ENCODE results near the gene KCNH4. TPM values are rescaled to one million over a fixed set of nuclear protein-coding genes. Genes with fewer than 3 reads are reported as not detected.

KCNH4 gene
- total and polyA plus RNA-seq, 2 of the 13 experiments (the other 11 are each of a cell fraction or from before 2014, with no cell fraction given): 0.01 to 0.09 TPM

DNA sequence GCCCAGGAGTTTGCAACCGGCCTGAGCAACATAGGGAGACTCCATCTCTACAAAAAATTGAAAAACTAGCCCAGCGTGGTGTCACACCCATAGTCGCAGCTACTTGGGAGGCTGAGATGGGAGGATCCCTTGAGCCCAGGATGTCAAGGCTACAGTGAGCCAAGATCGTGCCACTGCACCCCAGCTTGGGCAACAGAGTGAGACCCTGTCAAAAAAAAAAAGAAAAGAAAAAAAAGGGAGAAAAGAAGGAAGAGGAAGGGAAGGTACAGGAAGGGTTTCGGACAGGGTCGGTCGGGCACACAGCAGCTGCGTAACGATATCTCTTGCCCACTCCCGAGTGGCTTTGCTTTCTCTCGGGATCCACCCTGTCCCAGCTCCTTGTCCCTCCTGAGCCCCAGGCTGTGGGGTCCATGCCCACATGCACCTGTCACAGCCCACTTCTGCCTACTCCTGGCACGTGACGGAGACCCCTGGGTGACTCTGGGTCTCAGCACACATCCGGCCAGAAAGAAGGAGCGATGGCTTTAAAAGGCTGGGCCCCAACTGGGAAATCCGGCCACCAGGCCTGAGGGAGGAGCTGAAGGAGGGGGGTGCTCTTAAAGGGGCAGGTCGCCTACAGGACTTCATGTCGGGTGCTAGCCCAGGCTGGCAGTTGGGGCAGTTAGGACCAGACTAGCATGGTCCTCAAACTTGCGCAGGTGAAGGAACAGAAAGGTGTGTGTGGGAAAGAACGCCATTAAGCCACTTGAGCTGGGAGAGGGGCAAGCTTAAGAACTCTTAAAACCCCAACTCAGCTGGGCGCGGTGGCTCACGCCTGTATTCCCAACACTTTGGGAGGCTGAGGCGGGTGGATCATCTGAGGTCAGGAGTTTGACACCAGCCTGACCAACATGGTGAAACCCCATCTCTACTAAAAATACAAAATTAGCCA is 13.3 kb upstream of the KCNH4 start, which contains the start of gene GHDC (continued):
- TF ChIP-seq NFKB2 (CRISPR knock-in tag; IDR thresholded peaks at IDR 0.05; ENCODE audit: borderline replicate concordance) (peak; percentile 93), SKI (IDR thresholded peaks at IDR 0.05; ENCODE audit: partially characterized antibody) (peak; percentile 59), NR2F6 (IDR thresholded peaks at IDR 0.05) (no peak), NR2F6 (CRISPR knock-in tag; IDR thresholded peaks at IDR 0.05) (peak; percentile 15; the same call in 1 of the 2 replicates), U2AF2 (IDR thresholded peaks at IDR 0.05; ENCODE audit: low read depth, low read length) (peak; percentile 98), TOE1 (CRISPR knock-in tag; IDR thresholded peaks at IDR 0.05) (no peak), SNRNP70 (IDR thresholded peaks at IDR 0.05; ENCODE audit: low read depth, low read length) (no peak), ZNF136 (CRISPR knock-in tag; IDR thresholded peaks at IDR 0.05; ENCODE audit: low read depth) (peak; percentile 91), ARHGAP35 (CRISPR knock-in tag; IDR thresholded peaks at IDR 0.05; ENCODE audit: borderline replicate concordance) (peak; percentile 51; the same call in 1 of the 2 replicates), ZNF564 (CRISPR knock-in tag; IDR thresholded peaks at IDR 0.05) (0 out of 2 replicates have a peak, but pooled peaks have one; percentile 70), ARNT (IDR thresholded peaks at IDR 0.05) (no peak), THAP7 (CRISPR knock-in tag; IDR thresholded peaks at IDR 0.05) (peak; percentile 64; the same call in 1 of the 2 replicates), POLR2G (IDR thresholded peaks at IDR 0.05; ENCODE audit: low read depth, low read length) (peak; percentile 84), ZNF75D (CRISPR knock-in tag; IDR thresholded peaks at IDR 0.05; ENCODE audit: borderline replicate concordance) (no peak), ZNF317 (CRISPR knock-in tag; IDR thresholded peaks at IDR 0.05) (peak; percentile 55; the same call in 1 of the 2 replicates), DR1 (CRISPR knock-in tag; IDR thresholded peaks at IDR 0.05) (peak; percentile 48; the same call in 1 of the 2 replicates), CHCHD3 (CRISPR knock-in tag; IDR thresholded peaks at IDR 0.05) (no peak), SUZ12 (IDR thresholded peaks at IDR 0.05; ENCODE audit: low read depth, low read length) (no peak)
- TF ChIP-seq, protein P1, sequence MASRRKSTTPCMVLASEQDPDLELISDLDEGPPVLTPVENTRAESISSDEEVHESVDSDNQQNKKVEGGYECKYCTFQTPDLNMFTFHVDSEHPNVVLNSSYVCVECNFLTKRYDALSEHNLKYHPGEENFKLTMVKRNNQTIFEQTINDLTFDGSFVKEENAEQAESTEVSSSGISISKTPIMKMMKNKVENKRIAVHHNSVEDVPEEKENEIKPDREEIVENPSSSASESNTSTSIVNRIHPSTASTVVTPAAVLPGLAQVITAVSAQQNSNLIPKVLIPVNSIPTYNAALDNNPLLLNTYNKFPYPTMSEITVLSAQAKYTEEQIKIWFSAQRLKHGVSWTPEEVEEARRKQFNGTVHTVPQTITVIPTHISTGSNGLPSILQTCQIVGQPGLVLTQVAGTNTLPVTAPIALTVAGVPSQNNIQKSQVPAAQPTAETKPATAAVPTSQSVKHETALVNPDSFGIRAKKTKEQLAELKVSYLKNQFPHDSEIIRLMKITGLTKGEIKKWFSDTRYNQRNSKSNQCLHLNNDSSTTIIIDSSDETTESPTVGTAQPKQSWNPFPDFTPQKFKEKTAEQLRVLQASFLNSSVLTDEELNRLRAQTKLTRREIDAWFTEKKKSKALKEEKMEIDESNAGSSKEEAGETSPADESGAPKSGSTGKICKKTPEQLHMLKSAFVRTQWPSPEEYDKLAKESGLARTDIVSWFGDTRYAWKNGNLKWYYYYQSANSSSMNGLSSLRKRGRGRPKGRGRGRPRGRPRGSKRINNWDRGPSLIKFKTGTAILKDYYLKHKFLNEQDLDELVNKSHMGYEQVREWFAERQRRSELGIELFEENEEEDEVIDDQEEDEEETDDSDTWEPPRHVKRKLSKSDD (CRISPR knock-in tag; IDR thresholded peaks at IDR 0.05; ENCODE audit: low read depth): peak; percentile 67; the same call in 1 of the 2 replicates
- TF ChIP-seq, protein P2, sequence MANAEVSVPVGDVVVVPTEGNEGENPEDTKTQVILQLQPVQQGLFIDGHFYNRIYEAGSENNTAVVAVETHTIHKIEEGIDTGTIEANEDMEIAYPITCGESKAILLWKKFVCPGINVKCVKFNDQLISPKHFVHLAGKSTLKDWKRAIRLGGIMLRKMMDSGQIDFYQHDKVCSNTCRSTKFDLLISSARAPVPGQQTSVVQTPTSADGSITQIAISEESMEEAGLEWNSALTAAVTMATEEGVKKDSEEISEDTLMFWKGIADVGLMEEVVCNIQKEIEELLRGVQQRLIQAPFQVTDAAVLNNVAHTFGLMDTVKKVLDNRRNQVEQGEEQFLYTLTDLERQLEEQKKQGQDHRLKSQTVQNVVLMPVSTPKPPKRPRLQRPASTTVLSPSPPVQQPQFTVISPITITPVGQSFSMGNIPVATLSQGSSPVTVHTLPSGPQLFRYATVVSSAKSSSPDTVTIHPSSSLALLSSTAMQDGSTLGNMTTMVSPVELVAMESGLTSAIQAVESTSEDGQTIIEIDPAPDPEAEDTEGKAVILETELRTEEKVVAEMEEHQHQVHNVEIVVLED (CRISPR knock-in tag; IDR thresholded peaks at IDR 0.05; ENCODE audit: borderline replicate concordance): peak; percentile 59; the same call in 1 of the 2 replicates
- TF ChIP-seq, protein P3, sequence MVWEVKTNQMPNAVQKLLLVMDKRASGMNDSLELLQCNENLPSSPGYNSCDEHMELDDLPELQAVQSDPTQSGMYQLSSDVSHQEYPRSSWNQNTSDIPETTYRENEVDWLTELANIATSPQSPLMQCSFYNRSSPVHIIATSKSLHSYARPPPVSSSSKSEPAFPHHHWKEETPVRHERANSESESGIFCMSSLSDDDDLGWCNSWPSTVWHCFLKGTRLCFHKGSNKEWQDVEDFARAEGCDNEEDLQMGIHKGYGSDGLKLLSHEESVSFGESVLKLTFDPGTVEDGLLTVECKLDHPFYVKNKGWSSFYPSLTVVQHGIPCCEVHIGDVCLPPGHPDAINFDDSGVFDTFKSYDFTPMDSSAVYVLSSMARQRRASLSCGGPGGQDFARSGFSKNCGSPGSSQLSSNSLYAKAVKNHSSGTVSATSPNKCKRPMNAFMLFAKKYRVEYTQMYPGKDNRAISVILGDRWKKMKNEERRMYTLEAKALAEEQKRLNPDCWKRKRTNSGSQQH (CRISPR knock-in tag; IDR thresholded peaks at IDR 0.05; ENCODE audit: low read depth): 0 out of 2 replicates have a peak, but pooled peaks have one; percentile 49

Measured in HepG2 (cell line).